Measurements from ENCODE around the gene ACP4.
"Not testable (repeated sequence)": the region's sequence is repeated elsewhere in the genome, so short reads cannot be mapped to it uniquely, and the experiment has no call there.

DNA sequence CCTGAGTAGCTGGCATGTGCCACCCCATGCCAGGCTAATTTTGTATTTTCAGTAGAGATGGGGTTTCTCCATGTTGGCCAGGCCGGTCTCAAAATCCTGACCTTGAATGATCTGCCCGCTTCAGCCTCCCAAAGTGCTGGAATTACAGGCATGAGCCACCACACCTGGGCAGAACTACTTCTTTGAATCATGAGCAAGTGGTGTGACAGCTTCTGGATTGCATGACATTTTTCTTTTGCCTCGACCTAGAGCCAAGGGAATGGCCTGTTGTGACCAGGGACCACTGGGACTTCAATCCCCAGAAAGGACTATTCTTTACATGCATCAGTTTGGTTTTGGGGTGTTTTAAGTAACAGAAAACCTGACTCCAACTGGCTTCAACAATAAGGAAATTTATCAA lies 17.3 kb upstream of the ACP4 start:
- TF ChIP-seq, protein P1, sequence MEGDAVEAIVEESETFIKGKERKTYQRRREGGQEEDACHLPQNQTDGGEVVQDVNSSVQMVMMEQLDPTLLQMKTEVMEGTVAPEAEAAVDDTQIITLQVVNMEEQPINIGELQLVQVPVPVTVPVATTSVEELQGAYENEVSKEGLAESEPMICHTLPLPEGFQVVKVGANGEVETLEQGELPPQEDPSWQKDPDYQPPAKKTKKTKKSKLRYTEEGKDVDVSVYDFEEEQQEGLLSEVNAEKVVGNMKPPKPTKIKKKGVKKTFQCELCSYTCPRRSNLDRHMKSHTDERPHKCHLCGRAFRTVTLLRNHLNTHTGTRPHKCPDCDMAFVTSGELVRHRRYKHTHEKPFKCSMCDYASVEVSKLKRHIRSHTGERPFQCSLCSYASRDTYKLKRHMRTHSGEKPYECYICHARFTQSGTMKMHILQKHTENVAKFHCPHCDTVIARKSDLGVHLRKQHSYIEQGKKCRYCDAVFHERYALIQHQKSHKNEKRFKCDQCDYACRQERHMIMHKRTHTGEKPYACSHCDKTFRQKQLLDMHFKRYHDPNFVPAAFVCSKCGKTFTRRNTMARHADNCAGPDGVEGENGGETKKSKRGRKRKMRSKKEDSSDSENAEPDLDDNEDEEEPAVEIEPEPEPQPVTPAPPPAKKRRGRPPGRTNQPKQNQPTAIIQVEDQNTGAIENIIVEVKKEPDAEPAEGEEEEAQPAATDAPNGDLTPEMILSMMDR (IDR thresholded peaks at IDR 0.05): not testable (repeated sequence)
- TF ChIP-seq POLR2A (IDR thresholded peaks at IDR 0.05): not testable (repeated sequence)

Data from uterus (tissue), 2 donors.